Heart left ventricle (tissue), 13 donors: ENCODE data around the gene PICALM.

Experiments
- POLR2A ChIP-seq, 2 donors: fragments of 450-650 bp; IDR thresholded peaks; one replicate each; pipeline ENCODE4 v1.6.1; 2017; ENCODE audit warnings: antibody characterized with exemption in 2 of 2, mild to moderate bottlenecking in 2 of 2, moderate library complexity in 2 of 2
- TF ChIP-seq, protein P1 (sequence below), 12 donors: fragments of 200-600 bp; sonication (generic) in 4 of 12; IDR thresholded peaks; one replicate each; pipeline versions ENCODE4 v1.5.0 to v1.8.0; 2018 to 2022; ENCODE audit warnings: antibody characterized with exemption in 12 of 12, mild to moderate bottlenecking in 5 of 12
- donor health status: ischemic (EF 13 %, LVEDD 7.1; RV severe dilation, severe dysfunction).
- donor health status: DM: no; HTN: yes; CAD: no.
- donor health status: DM: no; HTN: no; CAD: no.
- donor health status: ischemic (EF 25% LVEDD 6.9; RV normal size, moderate dysfunction).
- donor health status: ischemic (EF 25% LVEDD 5.7; RV mildly dilated, moderate dysfunction).
- donor health status: ischemic (EF 35%, LVEDD 5.7; RV mildly dilated, moderate dysfunction).
- donor health status: nonischemic (EF 11% LVEDD 7.7; RV severe dilation, severe dysfunction).
- donor health status: DM: yes; HTN: yes; CAD: no.
- donor health status: PGD.
- donor health status: ischemic (EF 29% LVEDD 5.4; RV normal size, mild dysfunction).
- donor health status: nonischemic (EF 23%, LVEDD 6.1; RV moderate dilation, normal function).

DNA sequence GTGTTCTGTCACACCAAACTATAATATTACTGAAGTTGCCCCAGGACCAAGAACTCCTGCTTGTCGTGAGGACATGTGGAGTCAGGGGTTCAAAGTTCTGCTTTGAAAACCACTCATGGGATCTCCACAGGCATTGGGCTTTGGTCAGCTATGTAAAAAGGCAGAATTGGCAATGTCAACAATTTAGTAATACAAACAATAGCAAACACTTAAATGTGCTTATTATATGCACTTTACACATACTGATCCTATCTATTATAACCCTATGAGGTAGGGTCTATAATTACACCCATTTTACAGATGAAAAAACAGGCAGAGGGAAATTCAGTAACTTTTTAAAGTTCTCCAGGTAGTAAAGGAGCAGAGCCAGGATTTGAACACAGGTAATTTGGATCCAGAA is 119.1 kb downstream of the PICALM start:
- TF ChIP-seq, protein P1, sequence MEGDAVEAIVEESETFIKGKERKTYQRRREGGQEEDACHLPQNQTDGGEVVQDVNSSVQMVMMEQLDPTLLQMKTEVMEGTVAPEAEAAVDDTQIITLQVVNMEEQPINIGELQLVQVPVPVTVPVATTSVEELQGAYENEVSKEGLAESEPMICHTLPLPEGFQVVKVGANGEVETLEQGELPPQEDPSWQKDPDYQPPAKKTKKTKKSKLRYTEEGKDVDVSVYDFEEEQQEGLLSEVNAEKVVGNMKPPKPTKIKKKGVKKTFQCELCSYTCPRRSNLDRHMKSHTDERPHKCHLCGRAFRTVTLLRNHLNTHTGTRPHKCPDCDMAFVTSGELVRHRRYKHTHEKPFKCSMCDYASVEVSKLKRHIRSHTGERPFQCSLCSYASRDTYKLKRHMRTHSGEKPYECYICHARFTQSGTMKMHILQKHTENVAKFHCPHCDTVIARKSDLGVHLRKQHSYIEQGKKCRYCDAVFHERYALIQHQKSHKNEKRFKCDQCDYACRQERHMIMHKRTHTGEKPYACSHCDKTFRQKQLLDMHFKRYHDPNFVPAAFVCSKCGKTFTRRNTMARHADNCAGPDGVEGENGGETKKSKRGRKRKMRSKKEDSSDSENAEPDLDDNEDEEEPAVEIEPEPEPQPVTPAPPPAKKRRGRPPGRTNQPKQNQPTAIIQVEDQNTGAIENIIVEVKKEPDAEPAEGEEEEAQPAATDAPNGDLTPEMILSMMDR (IDR thresholded peaks at IDR 0.05) = no peak
- TF ChIP-seq POLR2A (IDR thresholded peaks at IDR 0.05) = no peak
